ENCODE measurements around the gene SLC27A3.

SLC27A3 gene

DNA sequence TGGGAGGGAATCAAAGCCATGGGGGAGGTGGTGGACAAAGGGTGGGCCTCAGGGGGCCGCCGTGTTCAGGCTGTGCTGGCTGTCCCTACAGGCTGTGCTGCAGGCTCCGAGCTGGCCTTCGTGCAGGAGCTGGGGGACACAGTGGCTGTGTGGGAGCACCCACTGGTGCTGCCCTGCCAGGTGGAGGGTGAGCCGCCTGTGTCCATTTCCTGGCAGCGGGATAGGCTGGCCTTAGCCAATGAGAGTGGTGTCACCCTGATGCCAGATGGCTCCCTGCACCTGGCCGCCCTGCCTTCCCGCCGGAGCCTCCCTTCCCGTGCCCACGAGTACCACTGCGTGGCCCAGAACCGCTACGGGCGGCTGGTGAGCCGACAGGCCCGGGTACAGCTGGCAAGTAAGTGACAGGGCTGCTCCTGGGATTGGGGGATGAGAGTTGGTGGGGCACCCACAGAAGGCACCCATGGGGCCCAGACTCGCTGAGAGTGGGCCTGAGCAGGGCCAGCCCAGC is 20.2 kb downstream of the SLC27A3 start:
- TF ChIP-seq, protein P1, sequence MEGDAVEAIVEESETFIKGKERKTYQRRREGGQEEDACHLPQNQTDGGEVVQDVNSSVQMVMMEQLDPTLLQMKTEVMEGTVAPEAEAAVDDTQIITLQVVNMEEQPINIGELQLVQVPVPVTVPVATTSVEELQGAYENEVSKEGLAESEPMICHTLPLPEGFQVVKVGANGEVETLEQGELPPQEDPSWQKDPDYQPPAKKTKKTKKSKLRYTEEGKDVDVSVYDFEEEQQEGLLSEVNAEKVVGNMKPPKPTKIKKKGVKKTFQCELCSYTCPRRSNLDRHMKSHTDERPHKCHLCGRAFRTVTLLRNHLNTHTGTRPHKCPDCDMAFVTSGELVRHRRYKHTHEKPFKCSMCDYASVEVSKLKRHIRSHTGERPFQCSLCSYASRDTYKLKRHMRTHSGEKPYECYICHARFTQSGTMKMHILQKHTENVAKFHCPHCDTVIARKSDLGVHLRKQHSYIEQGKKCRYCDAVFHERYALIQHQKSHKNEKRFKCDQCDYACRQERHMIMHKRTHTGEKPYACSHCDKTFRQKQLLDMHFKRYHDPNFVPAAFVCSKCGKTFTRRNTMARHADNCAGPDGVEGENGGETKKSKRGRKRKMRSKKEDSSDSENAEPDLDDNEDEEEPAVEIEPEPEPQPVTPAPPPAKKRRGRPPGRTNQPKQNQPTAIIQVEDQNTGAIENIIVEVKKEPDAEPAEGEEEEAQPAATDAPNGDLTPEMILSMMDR (IDR thresholded peaks at IDR 0.05; ENCODE audit: low read depth, low read length) = no peak
- no peak for DNase-seq (ENCODE audit: low read depth, low spot score)
- H3K4me3 ChIP-seq (ENCODE audit: low read depth, low read length) = no peak overlapping the region
- in situ Hi-C loops (cut with HindIII; ENCODE audit: low sequenced_read_pairs) = no loop called here

DNA sequence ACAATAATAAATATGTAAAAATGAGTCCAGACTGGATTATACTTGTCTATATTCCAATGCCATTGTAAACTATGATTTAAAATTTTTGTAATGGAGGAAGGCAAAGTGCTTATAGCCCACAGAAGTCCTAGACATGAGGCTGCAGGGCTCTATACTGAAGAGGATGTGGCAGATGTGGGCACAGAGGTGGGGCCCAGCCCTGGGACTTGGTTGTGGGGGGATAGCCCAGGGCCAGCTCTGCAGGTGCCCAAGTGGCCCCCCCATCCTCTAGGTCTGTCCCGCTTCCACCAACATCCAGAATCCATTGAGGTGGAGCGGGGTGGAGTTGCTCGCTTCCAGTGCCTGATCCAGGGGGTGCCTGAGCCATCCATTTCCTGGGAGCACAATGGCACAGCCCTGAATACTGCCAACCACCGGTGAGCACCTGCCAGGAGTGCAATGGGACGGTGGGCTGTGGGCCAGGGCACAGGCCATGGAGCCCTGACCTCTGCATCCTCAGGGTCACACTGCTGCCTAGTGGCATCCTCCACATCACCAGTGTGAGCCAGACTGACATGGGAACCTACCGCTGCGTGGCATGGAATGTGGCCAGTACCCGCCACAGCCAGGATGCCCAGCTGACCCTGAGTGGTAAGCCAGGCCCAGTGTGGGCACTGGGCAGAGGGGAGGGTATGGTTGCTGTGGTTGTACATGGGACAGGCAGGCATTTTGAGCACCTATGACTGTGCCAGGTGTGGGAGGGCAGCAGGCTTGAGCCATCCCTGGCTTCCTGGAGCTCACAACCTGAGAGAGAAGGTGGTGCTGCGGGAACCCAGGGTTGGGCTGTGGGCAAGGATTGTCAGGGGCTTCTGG is 21.0 kb downstream of the SLC27A3 start:
- no peak overlapping the region for H3K4me3 ChIP-seq (ENCODE audit: low read depth, low read length)
- TF ChIP-seq, protein P1 (IDR thresholded peaks at IDR 0.05; ENCODE audit: low read depth, low read length) = no peak
- in situ Hi-C loops (cut with HindIII; ENCODE audit: low sequenced_read_pairs) = no loop called here
- DNase-seq (ENCODE audit: low read depth, low spot score) = no peak

DNA sequence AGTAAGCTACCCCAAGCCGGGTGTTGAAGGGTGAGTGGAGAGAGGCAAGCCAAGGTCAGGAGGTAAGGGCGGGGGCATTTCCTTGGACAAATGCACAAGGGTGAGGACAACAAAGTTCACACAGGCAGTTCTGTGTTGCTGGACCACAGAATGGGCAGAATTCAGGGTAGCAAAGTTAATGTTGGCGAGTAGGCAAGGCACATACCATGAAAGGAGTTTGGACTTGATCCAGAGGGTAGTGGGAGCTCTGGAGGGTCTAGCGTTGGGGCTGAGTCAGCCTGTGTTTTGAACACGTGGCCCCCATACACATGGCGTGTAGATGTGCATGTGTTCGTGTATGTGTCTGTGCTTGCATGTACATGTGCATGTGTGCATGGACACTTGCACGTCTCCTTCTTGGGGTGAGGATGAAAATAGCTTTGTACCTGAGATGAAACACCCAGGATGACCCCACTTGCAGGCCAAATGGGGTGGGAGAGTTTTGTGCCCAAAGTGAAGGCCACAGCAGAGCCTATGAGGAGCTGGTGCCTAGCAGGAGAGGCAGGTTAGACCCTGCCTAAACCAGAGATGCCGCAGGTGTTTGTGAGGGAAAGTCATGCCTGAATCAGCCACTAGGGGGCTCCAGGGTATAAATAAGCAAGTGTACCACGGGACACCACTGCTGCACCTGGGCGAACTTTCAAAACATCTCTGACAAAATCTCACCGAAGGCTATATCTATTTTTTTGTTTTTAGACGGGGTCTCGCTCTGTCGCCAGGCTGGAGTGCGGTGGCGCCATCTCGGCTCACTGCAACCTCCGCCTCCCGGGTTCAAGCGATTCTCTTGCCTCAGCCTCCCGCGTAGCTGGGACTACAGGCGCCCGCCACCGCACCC is 21.8 kb downstream of the SLC27A3 start:
- in situ Hi-C loops (cut with HindIII; ENCODE audit: low sequenced_read_pairs) = no loop called here
- H3K4me3 ChIP-seq (ENCODE audit: low read depth, low read length) = no peak overlapping the region
- TF ChIP-seq, protein P1 (IDR thresholded peaks at IDR 0.05; ENCODE audit: low read depth, low read length) = peak; percentile 82
- DNase-seq (ENCODE audit: low read depth, low spot score) = peak; percentile 61

DNA sequence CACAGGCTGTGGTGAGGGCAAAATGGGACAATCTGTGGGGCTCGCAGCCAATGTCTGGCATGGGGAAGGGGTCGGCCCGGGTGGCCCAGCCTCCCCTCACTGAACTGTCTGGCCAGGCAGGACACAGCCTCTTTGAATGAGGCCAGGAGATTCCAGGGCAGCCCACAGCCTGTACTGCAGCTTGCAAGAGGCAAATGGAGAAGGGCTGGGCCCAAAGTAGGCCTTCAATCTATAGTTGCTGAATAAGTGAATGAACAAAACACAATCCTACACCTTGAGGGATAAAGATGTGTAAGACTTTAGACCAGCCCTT is 23.2 kb downstream of the SLC27A3 start:
- no peak overlapping the region for H3K4me3 ChIP-seq (ENCODE audit: low read depth, low read length)
- no peak for DNase-seq (ENCODE audit: low read depth, low spot score)
- in situ Hi-C loops (cut with HindIII; ENCODE audit: low sequenced_read_pairs) = no loop called here
- TF ChIP-seq, protein P1 (IDR thresholded peaks at IDR 0.05; ENCODE audit: low read depth, low read length) = no peak

DNA sequence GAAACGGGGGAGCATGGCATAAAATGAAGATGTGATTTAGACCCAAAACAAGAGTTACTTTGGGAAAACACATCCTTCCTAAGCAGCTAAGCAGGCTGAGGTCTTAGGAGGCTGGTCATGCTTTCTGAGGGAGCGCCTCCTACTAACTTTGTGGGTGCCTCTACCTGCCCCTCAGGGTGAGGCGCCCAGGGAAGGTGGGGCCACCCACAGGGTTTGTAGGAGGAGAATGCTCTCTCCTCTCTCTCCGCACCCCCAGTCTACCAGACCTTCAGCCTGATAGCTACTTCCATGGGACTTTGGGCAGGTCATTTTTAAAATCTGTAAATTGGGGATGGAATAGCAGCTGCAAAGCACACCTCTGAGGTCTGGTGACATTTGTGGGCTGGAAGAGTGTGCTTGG is 23.8 kb downstream of the SLC27A3 start:
- DNase-seq (ENCODE audit: low read depth, low spot score) = no peak
- in situ Hi-C loops (cut with HindIII; ENCODE audit: low sequenced_read_pairs) = no loop called here
- H3K4me3 ChIP-seq (ENCODE audit: low read depth, low read length) = no peak overlapping the region
- TF ChIP-seq, protein P1 (IDR thresholded peaks at IDR 0.05; ENCODE audit: low read depth, low read length) = no peak

DNA sequence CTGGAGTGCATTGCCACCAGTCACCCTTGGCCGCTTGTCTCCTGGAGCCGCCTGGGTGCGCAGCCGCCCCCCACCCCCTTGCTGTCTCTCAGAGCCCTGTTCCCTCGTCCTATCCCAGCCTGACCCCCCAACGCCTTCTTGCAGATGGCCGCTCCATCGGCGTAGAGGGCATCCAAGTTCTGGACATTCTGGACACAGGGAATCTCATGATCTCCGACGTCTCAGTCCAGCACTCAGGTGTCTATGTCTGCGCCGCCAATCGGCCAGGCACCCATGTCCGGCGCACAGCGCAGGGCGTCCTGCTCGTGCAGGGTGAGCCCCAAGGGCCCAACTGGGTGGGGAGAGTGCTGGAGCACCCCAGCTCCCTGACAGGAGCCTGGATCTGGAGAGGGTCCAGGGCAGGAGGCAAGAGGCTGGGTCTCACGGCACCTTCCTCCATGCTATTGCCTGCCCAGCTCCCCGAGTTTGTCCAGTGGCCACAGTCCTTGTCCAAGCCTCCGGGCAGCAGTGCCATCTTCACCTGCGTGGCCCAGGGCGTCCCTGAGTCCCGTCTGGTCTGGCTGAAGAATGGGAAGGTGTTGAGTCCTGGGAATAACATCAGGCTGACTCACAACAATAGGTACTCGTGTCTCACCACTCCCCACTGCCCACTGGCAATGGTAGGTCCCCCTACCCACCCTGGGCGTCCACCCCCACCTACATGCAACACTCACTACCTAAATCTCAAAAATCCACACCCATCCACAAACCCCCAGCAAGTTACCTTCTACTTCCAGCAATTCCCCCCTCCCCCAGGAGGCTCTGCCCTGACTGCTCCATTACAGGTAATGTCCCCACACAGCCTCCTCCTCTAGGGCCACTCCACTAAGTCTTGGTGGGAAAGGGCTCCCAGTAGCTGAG is 24.6 kb downstream of the SLC27A3 start:
- H3K4me3 ChIP-seq (ENCODE audit: low read depth, low read length) = no peak overlapping the region
- DNase-seq (ENCODE audit: low read depth, low spot score) = no peak
- TF ChIP-seq, protein P1 (IDR thresholded peaks at IDR 0.05; ENCODE audit: low read depth, low read length) = no peak
- in situ Hi-C loops (cut with HindIII; ENCODE audit: low sequenced_read_pairs) = no loop called here
